Cardiac ventricle fibroblast (primary cell): Measurements from ENCODE around the gene EOMES. TPM values are rescaled to one million over a fixed set of nuclear protein-coding genes. Genes with fewer than 3 reads are reported as not detected.

Experiments
- total RNA-seq: library from RNA; depleted of rRNA; stranded (reverse); fragments of >200 nt; gene quantifications from 2 replicates; pipeline ENCODE4 v1.2.3, GENCODE V29; 2015

EOMES gene
- not detected in 2 replicates for total RNA-seq

DNA sequence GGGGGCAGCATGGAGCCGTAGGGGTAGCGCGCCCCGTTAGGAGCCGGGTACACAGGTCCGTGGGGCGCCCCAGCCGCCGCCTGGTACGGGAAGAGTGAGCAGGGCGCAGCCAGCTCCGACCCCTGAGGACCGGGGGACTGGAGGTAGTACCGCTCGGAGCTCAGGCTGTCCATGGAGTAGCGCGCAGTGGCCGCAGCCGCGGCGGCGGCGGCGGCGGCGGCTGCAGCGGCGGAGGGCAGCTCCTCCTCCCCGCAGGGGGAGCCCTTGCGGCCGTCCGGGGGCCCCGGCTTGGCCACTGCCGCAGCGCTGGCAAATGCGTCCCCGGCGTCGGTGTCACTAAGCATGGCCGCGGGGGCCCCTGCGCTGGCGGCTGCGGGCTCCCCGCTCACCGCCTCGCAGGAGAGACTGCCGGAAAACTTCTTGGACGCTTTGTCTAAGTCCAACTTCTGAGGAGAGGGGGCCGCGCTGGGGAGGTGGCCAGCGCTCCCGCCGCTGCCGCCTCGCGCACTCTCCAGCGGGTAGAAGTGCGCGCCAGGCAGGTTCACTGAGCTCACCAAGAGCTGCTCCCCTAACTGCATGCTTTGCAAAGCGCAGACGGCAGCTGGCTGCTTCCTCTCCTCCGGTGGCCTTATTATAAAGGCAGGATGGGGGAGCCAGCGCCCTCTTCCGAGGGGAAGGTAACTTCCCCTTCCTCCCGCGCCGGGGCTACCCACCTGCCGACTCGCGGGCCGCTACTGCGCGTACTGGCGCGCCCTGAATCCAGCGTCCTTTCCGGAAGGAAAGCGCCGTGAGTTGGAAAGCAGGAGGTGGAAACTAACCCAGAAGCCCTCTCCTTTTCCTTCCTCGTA, at the start of gene EOMES:
Gene EOMES (minus strand): TSS at position 607 of the 848 bp plus-strand sequence. CDS start 29 bp downstream, at position 578.

Other genes starting within 250 kb of the EOMES start
- 38.5 and 40.6 TPM in 2 replicates for gene SLC4A7, start 237.9 kb downstream of the EOMES start, total RNA-seq